WERI-Rb-1 (cell line): ENCODE data around the gene CLMP.

Experiments used
- DNase-seq: peaks from one replicate; pipeline ENCODE4 v3.0.0-alpha.2; 2020
- H3K27ac ChIP-seq: fragments of 250-450 bp; sonication (Bioruptor Pico); 2 replicates; pipeline ENCODE4 v1.5.1; 2020; ENCODE audit warnings: mild to moderate bottlenecking, moderate library complexity
- H3K27me3 ChIP-seq: fragments of 250-450 bp; sonication (Bioruptor Pico); 2 replicates; pipeline ENCODE4 v1.5.1; 2021; ENCODE audit warnings: mild to moderate bottlenecking, low read depth, moderate library complexity; ENCODE audit not compliant: insufficient read depth, severe bottlenecking
- H3K36me3 ChIP-seq: fragments of 250-450 bp; sonication (Bioruptor Pico); 2 replicates; pipeline ENCODE4 v1.5.1; 2020; ENCODE audit warnings: mild to moderate bottlenecking, moderate library complexity
- H3K4me3 ChIP-seq: 2 replicates; pipeline ENCODE4 v1.5.1; 2011; ENCODE audit warnings: low read depth, mild to moderate bottlenecking, control low read depth, low read length
- H3K9me3 ChIP-seq: fragments of 250-450 bp; sonication (Bioruptor Pico); 2 replicates; pipeline ENCODE4 v1.5.1; 2021; ENCODE audit warnings: mild to moderate bottlenecking, moderate library complexity; ENCODE audit not compliant: severe bottlenecking
- CTCF ChIP-seq: IDR thresholded peaks from 2 replicates; pipeline ENCODE4 v1.5.1; 2011; ENCODE audit warnings: low read depth, mild to moderate bottlenecking, control low read depth, inconsistent platforms, low read length

CLMP gene

GRCh38 chr11:123143921-123144320, 51.1 kb downstream of the CLMP start:
- TF ChIP-seq CTCF: no peak
- Histone ChIP-seq H3K4me3 (no peak overlapping the region), H3K27me3 (no peaks in the 10 kb centered on the region), H3K27ac (no peak overlapping the region), H3K9me3 (no peaks in the 10 kb centered on the region), H3K36me3 (no peaks in the 10 kb centered on the region)
- DNase-seq: no peak

GRCh38 chr11:123143476-123143875, 51.6 kb downstream of the CLMP start:
- Histone ChIP-seq H3K27me3 (no peaks in the 10 kb centered on the region), H3K36me3 (no peaks in the 10 kb centered on the region), H3K27ac (no peak overlapping the region), H3K4me3 (no peak overlapping the region), H3K9me3 (no peaks in the 10 kb centered on the region)
- TF ChIP-seq CTCF: no peak
- no peak for DNase-seq

GRCh38 chr11:123139206-123139605, 55.8 kb downstream of the CLMP start:
- Histone ChIP-seq H3K27ac (no peak overlapping the region), H3K9me3 (no peaks in the 10 kb centered on the region), H3K4me3 (no peak overlapping the region), H3K27me3 (no peaks in the 10 kb centered on the region), H3K36me3 (no peaks in the 10 kb centered on the region)
- no peak for DNase-seq
- TF ChIP-seq CTCF: no peak

GRCh38 chr11:123137431-123138224, 57.4 kb downstream of the CLMP start:
- no peak for TF ChIP-seq CTCF
- H3K4me3 ChIP-seq: no peak overlapping the region
- H3K9me3 ChIP-seq: no peaks in the 10 kb centered on the region
- H3K27me3 ChIP-seq: no peaks in the 10 kb centered on the region
- no peak for DNase-seq
- H3K27ac ChIP-seq: no peak overlapping the region
- H3K36me3 ChIP-seq: no peaks in the 10 kb centered on the region

GRCh38 chr11:123135863-123136446, 59.1 kb downstream of the CLMP start:
- Histone ChIP-seq H3K27ac (no peak overlapping the region), H3K36me3 (no peaks in the 10 kb centered on the region), H3K4me3 (no peak overlapping the region), H3K27me3 (no peaks in the 10 kb centered on the region), H3K9me3 (no peaks in the 10 kb centered on the region)
- TF ChIP-seq CTCF: no peak
- DNase-seq: no peak
